NCI-H1105 treated with DMSO at 0.1 percent for 48 hours (cell line): ENCODE measurements around the gene LRRC3C.

Experiments
- DNase-seq: peaks from one replicate; lab custom pipeline; 2025; lab: John Stamatoyannopoulos, UW

LRRC3C gene

DNA sequence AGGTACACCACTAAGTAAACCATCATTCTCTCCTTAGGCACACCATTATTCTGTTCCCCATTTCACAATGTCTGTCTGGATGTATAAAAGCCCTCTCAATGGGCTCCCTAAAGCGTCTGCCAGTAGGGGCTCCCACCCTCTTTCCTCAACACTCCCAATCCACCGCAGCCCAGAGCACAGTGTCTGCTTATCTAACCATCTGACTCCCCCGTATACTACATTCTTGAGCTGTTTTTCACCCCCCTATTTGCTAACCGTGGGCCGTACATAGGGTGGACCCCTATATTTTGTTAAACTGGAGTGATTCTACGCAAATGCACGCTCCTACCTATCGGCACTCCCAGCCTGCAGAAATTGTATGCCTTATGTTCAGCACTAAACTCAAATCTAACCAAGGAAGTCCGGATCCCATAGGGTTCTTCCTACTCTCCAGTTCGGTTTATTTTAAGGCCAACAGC, 52.4 kb downstream of the LRRC3C start:
- peak; percentile 53 for DNase-seq

DNA sequence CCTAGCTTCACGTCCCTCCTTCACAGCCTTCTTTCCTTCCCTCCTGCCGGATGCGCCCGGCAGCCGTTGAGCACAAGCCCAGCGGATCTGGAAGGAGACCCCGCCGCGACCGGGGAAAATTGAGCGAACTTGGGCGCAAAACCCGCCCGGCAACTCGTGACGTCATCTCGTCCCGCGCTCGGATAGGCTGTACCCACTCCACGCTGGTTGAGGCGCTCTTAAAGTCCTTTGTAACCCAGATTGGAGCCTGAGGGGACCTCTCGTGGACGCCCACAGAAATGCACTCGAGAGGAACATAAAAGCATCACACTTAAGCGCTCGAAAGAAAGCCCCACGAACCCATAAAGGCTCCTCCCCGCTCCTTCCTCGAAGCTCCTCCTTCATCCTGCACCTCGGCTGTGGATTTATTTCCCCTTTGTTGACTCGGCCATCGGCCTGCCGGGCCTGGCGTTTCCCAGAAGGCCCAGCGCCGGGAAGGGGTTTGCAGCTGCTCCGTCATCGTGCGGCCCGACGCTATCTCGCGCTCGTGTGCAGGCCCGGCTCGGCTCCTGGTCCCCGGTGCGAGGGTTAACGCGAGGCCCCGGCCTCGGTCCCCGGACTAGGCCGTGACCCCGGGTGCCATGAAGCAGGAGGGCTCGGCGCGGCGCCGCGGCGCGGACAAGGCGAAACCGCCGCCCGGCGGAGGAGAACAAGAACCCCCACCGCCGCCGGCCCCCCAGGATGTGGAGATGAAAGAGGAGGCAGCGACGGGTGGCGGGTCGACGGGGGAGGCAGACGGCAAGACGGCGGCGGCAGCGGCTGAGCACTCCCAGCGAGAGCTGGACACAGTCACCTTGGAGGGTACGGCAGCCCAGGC, 53.0 kb downstream of the LRRC3C start, which contains the start of gene PSMD3:
TSS of gene PSMD3 (plus strand) at position 457 of the 856 bp plus-strand sequence. CDS start at position 621, 164 bp downstream.
- peak; percentile 99 for DNase-seq

DNA sequence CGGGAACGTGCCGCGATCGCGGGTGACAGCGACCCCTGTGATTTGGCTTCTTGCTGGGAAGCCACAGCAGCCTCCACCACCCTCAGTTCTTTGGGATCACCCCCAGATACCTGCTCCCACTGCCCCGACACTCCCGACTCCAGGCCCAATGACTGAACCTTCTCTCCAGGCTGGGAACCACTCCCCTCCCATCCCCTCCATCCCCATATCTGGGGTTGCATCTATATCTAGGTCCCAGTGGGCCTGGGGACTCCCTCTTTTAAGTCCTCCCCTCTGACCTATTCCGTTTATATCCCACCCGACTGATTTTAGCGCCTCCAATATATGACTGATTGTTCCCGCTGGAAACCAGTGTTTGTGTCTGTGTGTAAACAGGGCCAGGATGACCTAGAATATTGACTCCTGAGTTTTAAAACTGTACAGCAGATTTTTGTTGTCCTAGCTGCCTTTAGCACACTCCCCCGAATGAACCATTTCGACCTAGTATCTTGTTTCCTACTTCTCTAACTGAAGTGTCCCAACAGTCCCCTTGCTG, 53.7 kb downstream of the LRRC3C start:
- DNase-seq = no peak

DNA sequence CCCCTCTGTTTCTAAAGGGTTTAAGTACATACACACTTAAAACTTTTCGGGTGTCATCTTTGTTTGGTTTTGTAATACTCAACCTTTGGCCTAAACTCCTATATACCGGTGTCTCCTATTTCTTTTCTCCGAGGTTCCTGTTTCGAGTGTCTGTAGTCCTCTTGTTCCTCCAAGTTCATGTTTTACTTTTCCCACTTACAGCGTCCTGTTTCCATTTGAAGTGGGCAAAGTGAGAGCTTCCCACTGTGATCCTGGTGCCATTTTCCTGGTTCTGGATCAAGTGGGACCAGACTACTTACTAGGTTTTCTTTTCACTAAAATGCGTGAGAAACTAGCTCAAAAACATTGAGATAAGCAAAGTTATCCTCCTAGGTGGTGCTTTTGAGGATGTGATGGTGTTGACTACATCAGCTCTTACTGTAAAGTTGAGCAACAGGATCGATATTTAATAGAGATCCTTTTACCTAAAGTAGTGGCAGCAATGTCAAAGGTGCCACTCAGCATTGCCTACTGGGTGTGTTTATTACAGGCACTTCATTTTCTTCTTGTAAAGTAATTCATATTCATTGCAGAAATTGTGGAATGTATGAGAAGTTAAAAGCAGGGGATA, 54.3 kb downstream of the LRRC3C start:
- no peak for DNase-seq

DNA sequence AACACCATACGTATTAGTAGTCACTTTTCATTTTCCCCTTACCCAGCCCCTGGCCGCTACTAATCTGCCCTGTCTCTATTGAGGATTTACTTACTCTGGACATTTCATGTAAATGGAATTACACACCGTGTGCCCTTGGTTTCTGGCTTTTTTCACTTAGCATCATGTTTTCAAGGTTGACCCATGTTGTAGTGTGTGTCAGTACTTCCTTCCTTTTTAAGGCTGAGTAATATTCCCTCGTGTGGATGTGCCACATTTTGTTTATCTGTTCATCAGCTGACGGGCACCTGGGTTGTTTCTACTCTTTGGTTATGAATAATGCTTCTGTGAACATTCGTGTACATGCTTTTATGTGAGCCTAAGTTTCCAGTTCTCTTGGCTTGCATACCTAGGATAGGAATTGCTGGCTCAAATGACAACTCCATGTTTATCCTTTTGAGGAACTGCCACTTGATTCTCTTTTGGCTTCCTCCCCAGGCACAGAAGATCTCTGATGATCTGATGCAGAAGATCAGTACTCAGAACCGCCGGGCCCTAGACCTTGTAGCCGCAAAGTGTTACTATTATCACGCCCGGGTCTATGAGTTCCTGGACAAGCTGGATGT, 60.8 kb downstream of the LRRC3C start:
- no peak for DNase-seq

DNA sequence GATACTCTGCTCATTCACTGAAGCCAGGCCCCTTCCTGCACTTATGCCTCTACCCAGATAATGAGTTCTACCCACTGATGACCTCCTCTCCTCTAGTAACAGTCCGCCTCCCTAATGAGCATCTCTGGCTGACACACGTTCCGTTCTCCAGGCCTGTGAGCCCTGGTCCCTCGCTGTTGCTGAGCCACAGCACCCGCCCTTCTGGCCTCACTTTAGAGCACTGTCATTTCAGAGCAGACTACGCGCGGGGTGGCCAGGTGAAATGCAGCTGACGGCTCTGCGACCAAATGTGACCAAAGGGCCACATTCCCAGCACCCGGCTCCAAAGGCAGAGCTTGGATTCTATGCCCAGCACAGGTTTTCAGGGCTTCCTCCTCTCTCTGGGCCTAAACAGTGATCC, 66.9 kb downstream of the LRRC3C start:
- no peak for DNase-seq
